GM18498 (cell line): Measurements from ENCODE around the gene CISD1.

ENCODE experiments used
- ATAC-seq: cut with Tn5 transposase; IDR thresholded peaks from one replicate; pipeline ENCODE4 v1.9.1; 2021; ENCODE audit warnings: mild to moderate bottlenecking, moderate library complexity; ENCODE audit not compliant: unreplicated experiment

CISD1 gene

DNA sequence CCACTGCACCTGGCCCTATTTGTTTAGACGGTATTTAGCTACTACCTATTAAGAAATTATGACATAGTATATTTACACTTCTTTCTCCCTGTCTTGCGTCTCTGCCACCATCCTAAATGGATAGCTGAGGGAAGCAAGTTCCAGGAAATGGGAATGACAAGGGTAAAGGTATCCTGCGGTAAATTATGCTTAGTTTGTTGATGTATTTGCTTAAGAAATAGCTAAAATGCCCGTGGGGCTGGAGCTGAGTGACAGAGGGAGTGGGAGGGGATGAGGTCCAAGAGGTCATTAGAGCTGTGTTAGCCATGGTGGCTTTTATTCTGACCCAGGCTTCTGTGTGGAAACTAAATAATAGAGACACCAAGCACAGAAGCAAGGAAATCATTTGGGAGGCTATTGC is 36.9 kb downstream of the CISD1 start:
- no peak for ATAC-seq

DNA sequence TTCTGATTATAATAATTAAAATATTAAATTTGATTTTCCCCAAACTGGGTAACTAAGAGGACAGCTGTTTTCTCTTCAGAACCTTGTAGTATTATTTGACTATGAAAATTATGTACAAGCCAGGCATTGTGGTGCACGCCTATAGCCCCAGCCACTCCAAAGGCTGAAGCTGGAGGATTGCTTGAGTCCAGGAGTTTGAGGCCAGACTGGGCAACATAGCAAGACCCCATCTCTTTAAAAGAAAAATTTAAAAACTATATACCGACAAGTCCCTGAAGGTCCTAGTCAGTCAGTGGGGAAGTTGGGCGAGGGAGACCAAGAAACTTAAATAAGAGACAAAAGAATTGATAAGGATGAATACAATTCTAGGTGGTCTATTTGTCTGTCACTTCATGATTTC is 38.7 kb downstream of the CISD1 start:
- ATAC-seq, result no peak

DNA sequence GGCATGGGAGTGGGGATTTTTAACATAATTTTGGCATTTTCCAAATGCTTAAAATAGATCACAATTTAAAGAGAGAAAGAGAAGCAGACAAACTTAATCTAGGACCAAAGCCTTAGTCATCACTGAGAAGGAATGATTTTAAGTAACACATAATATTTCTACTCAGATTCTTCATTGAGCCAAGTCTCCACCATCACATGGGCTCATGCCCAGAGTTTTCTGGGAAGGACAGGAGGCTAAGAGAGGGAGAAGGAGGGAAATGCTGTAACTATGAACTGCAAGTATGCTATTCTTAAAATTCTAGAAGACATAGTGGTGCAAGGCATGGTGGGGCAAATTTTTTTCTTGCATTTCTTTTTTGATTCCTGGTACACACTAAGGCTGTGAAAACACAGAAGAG is 42.1 kb downstream of the CISD1 start:
- ATAC-seq, result no peak

DNA sequence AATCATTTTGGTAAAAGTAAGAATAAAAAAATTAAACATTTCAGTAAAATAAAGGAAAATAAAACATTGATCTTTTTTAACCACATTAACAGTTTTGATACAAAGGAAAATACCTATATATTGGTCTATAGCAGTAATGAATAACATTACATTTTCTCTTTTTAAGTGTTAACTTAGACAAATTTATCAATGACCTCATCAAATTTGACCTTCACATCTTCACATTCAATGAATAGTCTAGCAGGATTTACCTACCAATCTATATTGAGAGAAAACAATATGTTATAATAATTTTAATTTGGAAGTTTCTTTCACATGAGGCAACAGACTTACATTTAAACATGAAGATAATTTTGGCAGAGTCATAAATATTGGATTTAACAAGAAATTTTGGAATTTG is 47.9 kb downstream of the CISD1 start:
- no peak for ATAC-seq

DNA sequence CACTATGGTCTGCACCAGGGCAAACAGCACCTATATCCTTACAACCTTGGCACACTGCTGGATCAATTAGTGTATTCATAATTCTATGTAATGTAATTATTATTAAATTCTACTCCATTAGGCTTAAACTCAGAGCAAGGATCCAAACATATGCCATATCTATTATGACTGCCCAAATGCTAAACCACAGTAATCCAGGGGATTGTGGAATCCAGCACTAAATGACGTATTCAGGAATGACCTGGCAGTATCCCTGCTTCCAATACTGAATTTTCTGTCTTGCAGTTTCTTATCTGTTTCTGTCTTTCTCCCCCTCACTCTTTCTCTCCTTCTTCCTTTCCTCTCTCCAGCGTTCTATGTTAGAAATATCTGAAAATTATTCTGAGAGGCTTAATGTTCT is 49.4 kb downstream of the CISD1 start:
- ATAC-seq, result no peak

DNA sequence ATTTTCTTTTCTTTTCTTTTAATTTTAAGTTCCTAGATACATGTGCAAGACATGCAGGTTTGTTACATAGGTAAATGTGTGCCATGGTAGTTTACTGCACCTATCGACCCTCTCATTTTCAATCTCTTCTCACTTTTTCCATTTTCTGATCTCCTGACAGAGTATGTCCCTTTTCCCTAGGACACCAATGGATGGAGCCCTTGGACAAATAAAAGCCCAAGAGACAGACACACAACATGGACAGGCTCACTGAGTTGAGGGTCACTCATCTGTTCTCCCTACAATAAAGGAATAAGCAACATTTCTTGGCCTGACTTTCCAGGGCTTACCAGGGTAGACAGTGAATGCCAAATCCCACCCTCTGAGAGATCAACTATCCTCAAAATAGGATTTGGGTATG is 50.6 kb downstream of the CISD1 start:
- no peak for ATAC-seq

DNA sequence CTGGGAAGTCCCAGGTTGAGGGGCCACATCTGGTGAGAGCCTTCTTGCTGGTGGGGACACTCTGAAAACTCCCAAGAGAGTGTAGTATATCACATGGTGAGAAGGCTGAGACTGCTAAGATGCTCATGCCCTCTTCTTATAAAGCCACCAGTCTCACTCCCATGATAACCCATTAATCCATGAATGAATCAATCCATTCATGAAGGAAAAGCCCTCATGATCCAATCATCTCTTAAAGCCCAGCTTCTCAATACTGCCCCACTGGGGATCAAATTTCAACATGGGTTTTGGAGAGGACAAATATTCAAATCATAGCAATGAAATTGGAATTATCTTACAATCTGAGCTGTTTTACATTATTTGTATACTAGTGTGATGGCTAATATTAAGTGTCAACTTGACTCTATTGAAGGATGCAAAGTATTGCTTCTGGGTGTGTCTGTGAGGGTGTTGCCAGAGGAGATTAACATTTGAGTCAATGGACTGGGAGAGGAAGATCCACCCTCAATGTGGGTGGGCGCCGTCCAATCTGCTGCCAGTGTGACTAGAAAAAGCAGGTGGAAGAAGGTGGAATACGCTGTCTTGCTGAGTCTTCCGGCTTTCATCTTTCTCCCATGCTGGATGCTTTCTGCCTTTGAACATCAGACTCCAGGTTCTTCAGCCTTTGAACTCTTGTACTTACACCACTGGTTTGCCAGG is 51.5 kb downstream of the CISD1 start:
- no peak for ATAC-seq

DNA sequence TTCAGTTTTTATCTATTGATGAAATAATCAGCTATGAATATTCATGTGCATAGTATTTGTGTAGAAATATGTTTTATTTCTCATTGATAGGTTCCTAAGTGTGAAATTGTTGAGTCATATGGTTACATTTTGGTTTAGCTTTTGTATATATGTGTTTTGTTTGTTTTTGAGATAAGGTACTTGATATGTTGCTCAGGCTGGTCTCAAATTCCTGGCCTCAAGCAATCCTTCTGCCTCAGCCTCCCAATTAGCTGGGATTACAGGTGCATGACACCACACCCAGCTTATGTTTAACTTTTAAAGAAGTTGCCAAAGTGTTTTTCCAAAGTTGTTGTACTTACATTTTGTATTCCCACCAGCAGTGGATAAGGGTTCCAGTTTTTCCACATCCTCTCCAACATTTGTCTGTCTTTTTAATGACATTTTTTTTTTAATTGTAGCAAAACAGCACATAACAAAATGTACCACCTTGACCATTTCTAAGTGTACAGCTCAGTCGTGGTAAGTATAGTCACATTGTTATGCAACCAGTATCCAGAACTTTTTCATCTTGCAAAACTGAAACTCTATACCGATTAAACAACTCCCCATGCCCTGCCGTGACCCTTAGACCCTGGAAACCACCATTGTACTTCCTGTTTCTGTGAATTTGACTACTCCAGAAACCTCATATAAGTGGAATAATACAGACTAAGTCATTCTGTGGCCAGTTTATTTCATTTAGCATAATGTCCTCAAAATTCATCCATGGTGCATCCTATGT is 53.3 kb downstream of the CISD1 start:
- peak; percentile 79 for ATAC-seq

DNA sequence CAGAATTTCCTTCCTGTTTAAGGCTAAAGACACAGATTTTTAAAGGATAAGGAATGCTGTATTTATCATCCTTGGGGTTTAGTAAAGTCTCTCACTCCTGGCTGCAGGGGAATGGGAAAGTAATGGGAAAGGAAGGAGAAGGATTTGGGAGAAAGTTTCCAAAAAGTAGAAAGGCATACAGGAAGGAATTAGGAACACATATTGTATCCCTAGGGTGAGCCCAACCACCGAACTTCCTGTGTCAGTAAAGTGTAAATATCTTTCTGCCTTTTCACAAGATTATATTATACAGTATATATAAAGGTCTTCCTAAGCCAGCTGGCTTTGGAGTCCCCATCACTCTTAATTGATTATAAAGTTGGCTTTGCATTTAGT is 53.9 kb downstream of the CISD1 start:
- no peak for ATAC-seq

DNA sequence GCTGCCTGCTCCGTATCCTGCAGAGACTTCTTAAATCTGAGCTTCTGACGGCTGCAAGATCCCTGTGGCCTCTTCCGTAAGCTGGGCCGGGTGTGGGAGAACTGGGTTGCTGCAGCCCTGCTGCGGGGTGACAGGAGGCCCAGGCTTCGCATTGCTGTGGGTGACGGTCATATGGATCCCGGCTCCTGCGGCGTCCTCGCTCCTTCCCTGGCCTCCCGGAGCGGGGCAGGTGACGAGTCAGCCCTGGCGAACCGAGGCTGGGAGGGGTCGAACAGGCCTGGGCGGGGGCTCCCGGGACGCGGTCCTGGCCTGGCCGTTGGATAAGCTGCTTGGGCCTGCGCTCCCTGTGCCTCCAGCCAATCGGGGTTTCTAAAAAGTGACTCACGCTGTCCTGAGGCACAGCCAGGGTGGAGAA is 58.0 kb downstream of the CISD1 start:
- ATAC-seq, result no peak

DNA sequence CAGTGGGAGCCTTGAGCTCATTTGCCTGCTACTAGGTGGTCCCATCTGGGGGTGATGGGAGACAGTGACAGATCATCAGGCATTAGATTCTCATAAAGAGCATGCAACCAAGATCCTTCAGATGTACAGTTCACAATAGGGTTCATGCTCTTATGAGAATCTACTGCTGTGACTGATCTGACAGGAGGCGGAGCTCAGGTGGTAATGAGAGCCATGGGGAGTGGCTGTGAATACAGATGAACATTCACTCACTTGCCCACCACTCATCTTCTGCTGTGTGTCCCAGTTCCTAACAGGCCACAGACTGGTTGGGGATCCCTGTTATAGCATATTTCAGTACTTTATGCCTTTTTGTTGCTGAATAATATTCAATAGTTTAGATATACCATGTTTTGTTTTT is 59.3 kb downstream of the CISD1 start:
- no peak for ATAC-seq

DNA sequence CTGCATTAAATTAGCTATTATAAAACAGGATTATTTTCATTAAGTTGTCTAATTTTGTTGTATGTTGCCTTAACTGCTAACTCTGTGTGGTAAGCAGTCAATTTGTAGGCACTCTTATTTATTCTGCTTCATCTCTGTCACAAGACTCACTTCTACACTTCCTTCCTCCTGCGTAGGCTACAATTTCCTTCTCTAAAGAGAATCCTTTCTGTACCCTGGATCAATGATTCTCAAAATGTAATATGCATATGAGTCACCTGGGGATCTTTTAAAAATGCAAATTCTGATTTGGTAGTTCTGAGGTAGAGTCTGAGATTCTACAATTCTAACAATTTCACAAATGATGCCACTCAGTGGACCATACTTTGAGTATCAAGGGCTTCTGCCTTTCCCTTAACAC is 61.5 kb downstream of the CISD1 start:
- ATAC-seq, result no peak

DNA sequence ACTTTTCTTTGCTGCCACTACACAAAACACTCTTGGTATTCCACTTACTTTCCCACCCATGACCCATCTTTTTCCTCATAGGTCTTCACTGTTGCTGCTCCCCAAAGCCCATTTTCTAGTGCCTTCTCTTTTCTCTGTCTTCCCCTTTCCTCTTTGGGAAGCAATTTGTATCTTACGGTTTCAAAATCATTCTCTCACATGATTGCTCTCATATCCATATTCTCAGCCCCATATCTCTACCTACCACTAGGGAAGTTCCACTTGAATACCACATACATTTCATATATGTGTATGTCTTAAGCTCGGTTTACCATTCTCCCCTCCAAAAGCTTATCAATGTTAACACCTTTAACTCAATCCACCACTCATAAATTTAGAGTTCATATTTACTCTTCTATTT is 62.7 kb downstream of the CISD1 start:
- ATAC-seq, result no peak

DNA sequence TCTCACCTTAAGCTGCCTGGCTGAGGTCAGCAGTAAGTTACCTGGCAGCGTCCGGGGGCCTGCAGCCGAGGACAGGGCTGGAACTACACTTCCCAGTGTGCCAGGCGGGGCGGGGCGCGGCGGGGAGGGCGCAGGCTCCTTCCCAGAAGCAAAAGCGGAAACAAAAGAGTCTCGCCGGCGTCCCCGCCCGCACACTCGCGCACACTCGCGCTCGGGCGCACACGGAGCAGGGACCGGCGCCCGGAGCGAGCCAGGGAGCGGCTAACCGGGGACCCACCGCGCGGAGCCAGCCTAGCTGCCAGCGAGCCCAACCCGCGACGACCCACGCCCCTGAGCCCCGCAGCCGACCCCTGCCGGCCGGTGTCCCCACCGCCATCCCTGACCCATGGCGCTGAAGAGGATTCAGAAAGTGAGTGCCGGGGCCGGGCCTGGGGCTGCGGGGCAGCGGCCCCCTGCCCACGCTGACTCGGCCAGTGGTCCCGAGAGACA is 65.9 kb downstream of the CISD1 start, which contains the start of gene UBE2D1:
Gene UBE2D1, plus strand, starts transcription at position 190 of the 489 bp plus-strand sequence. Its CDS starts 196 bp downstream, at position 386.
- peak; percentile 98 for ATAC-seq

DNA sequence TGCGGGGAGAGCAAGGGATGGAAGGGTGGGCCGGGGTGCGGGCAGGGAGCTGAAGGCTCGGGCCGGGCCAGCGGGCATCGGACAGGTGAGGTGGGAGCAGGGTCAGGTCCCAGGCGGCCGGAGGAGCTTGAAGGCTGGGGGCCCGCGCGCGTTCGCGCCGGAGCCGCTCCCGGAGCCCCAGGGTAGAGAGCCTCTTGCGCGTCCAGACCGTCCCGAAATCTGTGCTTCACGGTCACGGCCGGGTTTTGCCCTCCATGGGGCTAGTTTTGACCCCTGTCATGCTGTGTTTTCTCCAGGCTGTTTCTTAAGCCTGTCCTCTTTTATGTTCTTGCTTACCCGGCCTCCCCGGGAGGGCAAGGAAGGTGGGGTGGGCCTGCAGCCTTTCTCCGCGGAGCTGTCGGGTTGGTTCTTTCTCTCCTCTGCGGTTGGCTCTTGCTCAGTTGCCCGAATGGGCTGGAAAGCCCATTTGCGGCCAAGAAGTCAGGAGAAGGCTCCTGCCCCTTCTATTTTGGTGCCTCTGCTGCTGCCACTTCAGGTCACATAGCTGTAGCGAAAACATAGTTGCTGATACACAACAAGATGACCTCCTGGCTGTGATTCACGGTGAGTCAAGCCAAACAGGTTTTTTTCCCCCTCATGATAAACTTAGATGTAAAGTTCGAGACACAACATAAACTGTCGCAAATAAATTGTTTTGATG is 66.5 kb downstream of the CISD1 start:
- ATAC-seq, result peak; percentile 59

DNA sequence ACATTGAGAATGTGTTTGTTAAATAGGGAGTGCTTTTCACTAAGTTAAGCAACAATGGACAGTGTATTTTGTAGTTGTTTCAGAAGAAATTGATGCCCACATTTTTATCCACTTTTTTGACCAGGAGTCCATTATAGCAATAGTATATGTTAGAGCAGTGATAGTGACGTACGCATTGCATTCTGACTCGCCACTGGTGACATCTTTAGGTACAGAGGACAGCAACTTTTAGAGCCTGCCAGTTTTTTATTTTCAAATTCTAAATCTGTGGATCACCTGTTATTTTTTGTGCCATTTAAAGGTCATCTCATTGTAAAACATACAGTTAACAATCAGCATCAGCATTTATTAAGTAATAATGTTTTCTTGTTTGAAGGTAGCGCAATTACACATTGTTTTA is 67.3 kb downstream of the CISD1 start:
- ATAC-seq, result no peak
